Erythroblast (primary cell): Measurements from ENCODE around the gene CRYBA4.
A peak's percentile ranks its signal among the peaks of the same experiment; 100 is the strongest.

Source experiments
- GATA1 ChIP-seq: IDR thresholded peaks from 2 replicates; pipeline ENCODE4 v1.6.1; 2011; ENCODE audit warnings: low read depth, mild to moderate bottlenecking, control low read depth, low read length, moderate library complexity
- POLR2A ChIP-seq: IDR thresholded peaks from 2 replicates; pipeline ENCODE4 v1.6.1; 2011; ENCODE audit warnings: mild to moderate bottlenecking, low read length

DNA sequence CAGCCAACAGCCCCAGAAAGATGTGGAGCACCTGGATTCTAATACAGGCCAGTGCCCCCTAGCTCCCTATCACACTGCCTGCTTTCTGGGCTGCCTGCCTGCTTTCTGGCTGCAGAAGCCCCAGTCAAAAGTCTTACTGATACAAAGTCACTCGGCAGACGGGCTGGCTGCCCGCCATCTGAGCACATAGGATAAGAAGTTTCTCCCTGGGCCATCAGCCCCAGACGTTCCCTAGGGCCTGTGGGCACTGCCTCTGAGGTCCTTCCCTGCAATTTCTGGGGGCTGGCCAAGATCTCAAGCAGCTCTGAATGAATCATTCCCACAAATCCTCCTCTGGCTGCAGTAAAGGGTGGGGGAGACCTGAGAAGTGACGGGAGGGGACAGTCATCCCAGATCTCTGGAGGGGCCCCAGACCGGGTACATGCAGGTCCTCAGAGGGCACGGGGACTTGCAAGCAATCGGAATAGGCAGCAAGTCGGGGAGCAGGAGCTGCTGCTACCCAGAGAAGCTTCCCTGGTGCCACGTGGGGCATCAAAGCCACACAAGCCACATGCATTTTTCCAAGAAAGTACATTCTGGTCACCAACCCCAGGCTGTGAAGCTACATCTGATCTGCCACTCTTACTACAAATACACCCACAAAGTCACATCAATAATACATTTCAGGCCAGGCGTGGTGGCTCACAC is 36.5 kb upstream of the CRYBA4 start:
- peak; percentile 59 for TF ChIP-seq POLR2A
- no peak for TF ChIP-seq GATA1
